HS-27A (cell line): ENCODE data around the gene NRIP1.
A peak's percentile ranks its signal among the peaks of the same experiment; 100 is the strongest.
"Not testable (repeated sequence)": the region's sequence is repeated elsewhere in the genome, so short reads cannot be mapped to it uniquely, and the experiment has no call there.

Experiments
- DNase-seq: peaks from one replicate; pipeline ENCODE4 v3.0.0-alpha.2; 2012; ENCODE audit warnings: low read depth, missing footprints

The NRIP1 gene

GRCh38 chr21:15037900-15038293 is 26.9 kb downstream of the NRIP1 start:
- DNase-seq: no peak

GRCh38 chr21:15037095-15037899 is 27.5 kb downstream of the NRIP1 start:
- no peak for DNase-seq

- no peak for DNase-seq
Observed at GRCh38 chr21:15036189-15036588, 28.6 kb downstream of the NRIP1 start.

- DNase-seq: no peak
Observed at GRCh38 chr21:15034126-15034853, 30.5 kb downstream of the NRIP1 start.

- DNase-seq: no peak
Observed at GRCh38 chr21:15031790-15032357, 32.9 kb downstream of the NRIP1 start.

GRCh38 chr21:15031362-15031761 is 33.4 kb downstream of the NRIP1 start:
- DNase-seq: not testable (repeated sequence)

GRCh38 chr21:15030861-15031260 is 33.9 kb downstream of the NRIP1 start:
- DNase-seq: not testable (repeated sequence)

GRCh38 chr21:15029077-15029476 is 35.7 kb downstream of the NRIP1 start:
- no peak for DNase-seq

GRCh38 chr21:15028186-15028585 is 36.6 kb downstream of the NRIP1 start:
- no peak for DNase-seq

GRCh38 chr21:15027056-15027455 is 37.7 kb downstream of the NRIP1 start:
- no peak for DNase-seq

GRCh38 chr21:15026370-15026769 is 38.4 kb downstream of the NRIP1 start:
- no peak for DNase-seq

- DNase-seq: no peak
Observed at GRCh38 chr21:15023776-15024175, 41.0 kb downstream of the NRIP1 start.

- DNase-seq: no peak
Observed at GRCh38 chr21:15022608-15023261, 42.1 kb downstream of the NRIP1 start.

GRCh38 chr21:15020797-15021196 is 44.0 kb downstream of the NRIP1 start:
- no peak for DNase-seq

- no peak for DNase-seq
Observed at GRCh38 chr21:15018382-15018781, 46.4 kb downstream of the NRIP1 start.

GRCh38 chr21:15015622-15016471 is 49.0 kb downstream of the NRIP1 start:
- peak; percentile 78 for DNase-seq

GRCh38 chr21:15014221-15014620 is 50.6 kb downstream of the NRIP1 start:
- DNase-seq: no peak

GRCh38 chr21:15011967-15012366 is 52.8 kb downstream of the NRIP1 start:
- no peak for DNase-seq

- DNase-seq: no peak
Observed at GRCh38 chr21:15010645-15011044, 54.2 kb downstream of the NRIP1 start.

GRCh38 chr21:15009837-15010363 is 54.9 kb downstream of the NRIP1 start:
- peak; percentile 72 for DNase-seq

- DNase-seq: no peak
Observed at GRCh38 chr21:15007716-15008296, 57.0 kb downstream of the NRIP1 start.
